SW 1271 (cell line): ENCODE measurements around the gene HEPACAM2.

ENCODE experiments used
- DNase-seq, 2 experiments: peaks; one replicate each; lab custom pipeline; 2025; lab: John Stamatoyannopoulos, UW

HEPACAM2 gene

DNA sequence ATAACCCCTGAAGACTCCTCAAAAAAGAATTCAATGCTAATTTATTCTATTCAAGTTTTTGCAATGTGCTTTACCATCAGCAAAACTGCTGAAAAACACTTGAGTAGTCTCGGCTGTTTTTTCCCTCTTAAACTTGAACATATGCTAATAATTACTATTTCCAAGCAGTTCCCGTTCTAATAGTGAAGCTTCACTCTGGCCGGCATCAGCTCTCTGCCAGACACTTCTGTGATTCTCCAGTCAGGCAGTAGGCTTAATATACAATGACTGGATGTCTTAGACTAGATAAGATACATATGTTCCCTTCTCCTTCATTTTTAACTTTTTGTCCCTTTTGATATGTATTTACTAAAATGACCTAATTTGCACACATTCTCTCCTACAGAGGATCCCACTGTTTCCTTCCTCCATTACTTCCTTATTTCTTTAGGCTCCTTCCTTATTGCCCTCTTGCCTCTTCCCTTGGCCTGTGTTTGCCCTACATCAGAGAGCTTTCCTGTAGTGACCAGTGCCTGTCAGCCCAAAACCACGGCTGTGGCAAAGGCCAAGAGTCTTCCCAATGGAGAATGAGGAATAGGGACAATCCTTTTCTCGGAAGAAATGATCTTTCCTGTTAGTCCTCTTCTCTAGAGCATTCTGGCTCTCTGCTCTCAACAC, 23.5 kb downstream of the HEPACAM2 start:
- DNase-seq = no peak

DNA sequence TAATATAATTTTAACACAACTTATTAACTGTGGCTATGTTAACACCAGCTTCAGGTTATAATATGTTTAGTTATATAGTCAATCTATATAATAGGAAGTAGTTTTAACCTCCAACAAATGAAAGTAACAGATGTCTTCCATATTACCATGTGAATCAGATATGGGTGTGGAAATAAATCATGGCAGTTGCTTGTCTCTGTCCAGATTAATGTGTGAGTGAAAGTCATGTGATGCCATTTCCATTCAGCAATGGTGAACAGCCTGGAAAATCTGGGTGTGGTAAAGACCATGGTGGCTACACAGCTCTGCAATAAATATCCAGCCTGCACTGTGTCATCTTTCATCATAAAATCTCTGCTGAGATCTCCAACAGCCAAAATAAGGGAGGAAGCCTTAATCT, 27.8 kb downstream of the HEPACAM2 start:
- DNase-seq = no peak

DNA sequence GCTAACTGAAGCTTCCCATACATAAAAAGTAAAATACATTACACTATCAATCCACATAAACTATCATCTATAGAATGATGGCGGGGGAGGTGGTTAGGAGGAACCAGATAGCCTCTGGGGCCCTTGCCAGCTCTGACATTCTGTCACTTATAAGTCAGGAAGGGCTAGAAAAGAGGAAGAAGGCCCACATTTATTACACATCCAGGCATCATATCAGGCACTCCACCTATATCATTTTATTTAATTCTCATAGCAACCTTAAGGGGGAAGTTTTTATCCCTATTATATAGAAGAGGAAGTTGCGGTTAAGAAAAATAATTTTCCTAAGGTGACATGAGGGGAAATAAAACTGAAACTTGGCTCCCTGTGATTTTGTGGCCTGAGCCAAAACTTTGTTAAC, 29.9 kb downstream of the HEPACAM2 start:
- DNase-seq = no peak

DNA sequence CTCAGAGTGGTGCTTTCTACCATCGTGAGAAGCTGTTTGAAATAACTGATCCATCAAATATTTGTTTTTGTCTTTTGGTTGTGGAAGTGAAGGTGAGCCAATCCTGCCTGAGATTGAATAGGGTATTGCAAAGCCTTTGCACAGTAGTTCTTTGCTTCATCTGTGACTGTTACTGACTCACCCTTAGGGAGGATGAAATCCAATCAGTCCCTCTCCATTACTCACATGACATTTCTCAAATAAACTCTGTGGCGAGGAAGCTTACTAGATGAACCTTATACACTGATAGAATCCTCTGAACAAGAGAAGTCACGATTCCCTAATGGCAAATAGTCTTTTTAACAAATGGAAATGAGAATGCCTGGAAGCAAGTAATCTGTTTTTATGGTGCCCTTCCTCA, 31.9 kb downstream of the HEPACAM2 start:
- DNase-seq = no peak

DNA sequence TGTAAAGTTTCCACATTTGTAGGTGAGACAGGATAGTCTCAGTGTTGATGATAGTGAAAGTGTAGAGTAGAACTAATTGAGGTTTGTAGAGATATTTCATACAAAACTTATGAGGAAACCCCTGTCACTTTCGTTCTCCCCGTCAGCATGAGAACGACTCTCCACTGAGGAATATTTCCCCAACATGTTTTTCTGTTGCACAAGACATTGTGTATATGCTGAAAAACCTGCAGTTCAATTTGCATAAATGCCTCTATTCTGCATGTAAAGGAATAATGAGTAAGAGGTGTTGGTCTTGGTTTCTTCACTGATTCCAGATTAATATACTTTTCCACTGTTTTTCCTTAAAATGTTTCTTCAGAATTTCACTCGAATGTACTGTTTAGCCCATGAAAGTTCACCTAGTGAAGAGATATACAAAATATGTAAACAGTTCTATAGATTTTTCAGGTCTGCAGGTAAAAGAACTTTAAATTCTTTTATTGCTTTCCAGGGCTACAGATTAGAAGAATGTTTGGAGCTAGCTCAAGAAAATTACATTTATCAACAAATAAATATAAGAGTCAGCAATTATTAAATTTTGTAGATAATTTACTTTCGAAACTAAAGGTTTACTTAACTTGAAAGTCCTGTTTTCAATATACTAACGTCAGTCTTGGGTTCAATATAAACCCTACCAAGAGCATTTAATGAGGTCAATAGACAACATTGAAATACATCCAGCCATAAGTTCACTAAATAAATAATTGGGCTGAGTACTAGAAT, 37.2 kb downstream of the HEPACAM2 start:
- DNase-seq = no peak

DNA sequence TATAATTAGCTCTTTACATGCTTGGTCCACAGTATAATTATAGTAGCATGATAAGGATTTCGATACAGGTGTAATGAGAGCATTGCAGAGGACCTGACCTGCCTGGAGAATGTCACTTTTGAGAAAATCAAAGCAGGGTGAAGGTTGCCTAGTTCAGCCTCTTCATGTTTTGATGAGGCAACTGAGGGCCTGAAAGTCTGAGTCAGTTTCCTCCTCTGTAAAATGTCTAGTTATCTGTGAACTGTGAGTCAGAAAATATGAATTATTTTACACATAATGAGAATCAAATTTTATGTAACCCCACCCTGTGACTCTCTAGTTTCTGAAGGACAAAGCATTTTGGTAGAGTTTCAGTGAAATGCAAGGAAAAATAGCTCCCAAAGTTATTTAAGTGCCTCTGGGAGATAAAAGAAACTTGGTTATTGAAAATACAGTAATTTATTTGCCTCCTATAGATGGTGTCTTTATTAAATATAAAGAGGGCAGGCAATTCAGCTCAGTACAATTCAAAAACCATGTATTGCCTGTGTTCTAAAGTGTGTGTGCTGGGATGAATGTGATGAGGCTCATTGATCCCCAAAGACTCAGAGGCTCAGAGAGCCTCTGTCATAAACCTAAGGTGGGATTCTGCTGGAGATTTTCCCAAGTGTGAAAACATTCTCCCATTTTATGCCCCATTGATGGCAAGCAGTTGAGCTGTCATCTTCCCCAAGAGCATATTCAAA, 40.8 kb downstream of the HEPACAM2 start:
- DNase-seq = no peak

DNA sequence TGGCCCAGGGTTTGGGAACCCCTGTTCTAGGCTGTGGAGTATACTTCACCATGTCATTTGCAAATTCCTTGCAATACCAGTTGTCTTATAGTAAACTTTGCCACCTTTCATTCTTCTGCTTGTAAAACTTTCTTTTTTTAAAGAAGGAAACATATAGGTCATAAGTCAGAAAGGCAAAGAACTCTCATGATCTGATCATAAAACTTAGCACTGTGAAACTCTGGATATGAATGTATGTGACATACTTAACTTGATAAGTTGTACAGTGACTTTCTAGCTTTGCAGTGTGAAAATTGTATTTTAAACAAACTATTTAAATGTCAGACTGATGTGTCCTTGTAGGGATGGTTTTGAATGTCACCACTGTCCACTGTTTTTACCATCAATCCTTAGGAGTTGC, 47.1 kb downstream of the HEPACAM2 start:
- DNase-seq = no peak

DNA sequence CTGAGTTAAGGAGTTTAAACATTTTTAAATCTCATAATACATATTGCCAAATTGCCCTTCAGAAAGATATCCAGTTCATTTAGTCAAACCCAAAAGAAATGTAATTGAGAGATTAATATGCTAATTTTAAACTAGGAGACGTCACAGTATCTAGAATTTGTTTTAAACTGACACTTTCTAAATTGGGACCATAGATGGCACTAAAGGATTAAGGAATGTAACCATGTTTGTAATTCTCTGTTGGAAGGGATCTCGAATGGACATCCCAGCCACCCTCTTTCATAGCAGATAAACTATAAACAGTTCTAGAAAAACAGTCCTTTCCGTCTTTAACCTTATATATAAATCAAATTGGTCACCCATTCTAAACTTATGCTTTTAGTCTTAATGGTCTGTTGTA, 48.1 kb downstream of the HEPACAM2 start:
- peak in 1 of 2 experiments; percentile 11 for DNase-seq

DNA sequence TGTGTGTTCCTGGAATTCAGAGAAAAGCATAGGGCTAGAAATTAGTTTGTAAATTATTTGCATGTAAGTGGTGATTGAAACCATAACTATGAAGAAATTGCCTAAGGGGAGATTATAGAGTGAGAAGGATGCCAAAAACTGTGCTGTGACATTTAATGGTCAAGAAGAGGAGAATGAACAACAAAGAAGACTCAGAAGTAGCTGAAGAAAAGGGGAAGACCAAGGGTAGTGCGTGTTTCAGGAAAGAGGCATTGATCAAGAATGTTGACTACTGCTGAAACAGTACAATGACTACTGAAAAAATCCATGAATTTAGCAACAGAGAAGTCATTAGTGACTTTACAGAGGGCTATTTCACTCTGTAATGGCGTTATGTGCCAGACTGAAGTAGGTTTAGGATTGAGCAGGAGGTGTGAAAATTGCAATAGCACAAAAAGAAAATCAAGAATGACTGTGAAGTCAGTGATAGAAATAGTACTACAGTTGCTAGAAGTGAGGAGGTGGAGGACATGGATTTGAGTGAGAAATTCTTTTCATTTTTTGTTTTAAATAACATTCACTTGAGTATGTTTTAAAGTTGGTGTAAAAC, 49.2 kb downstream of the HEPACAM2 start:
- no peak for DNase-seq

DNA sequence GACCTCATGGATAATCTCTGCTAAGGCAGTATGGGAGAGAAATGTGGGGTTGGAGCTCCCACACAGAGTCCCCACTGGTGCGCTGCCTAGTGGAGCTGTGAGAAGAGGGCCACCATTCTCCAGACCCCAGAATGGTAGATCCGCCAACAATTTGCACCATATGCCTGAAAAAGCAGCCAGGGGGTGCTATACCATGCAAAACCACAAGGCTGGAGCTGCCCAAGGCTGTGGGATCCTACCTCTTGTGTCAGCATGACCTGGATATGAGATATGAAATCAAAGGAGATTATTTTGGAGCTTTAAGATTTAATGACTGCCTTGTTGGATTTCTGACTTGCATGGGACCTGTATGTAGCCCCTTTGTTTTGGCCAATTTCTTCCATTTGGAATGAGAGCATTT, 51.0 kb downstream of the HEPACAM2 start:
- DNase-seq = no peak

DNA sequence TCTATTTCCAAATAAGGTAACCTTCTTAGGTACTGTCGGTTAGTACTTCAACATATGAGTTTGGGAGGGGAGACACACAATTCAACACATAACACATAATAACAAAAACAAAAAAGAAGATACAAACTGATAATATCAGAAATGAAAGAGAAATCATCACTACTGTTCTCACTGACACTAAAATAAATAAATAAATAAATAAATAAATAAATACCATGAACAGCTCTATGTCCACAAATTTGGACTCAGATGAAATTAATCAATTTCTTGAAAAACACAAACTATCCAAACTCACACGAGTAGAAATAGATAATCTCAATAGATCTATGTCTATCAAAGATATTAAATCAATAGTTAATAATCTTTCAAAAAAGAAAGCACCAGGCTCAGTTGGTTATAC, 53.6 kb downstream of the HEPACAM2 start:
- DNase-seq = no peak

DNA sequence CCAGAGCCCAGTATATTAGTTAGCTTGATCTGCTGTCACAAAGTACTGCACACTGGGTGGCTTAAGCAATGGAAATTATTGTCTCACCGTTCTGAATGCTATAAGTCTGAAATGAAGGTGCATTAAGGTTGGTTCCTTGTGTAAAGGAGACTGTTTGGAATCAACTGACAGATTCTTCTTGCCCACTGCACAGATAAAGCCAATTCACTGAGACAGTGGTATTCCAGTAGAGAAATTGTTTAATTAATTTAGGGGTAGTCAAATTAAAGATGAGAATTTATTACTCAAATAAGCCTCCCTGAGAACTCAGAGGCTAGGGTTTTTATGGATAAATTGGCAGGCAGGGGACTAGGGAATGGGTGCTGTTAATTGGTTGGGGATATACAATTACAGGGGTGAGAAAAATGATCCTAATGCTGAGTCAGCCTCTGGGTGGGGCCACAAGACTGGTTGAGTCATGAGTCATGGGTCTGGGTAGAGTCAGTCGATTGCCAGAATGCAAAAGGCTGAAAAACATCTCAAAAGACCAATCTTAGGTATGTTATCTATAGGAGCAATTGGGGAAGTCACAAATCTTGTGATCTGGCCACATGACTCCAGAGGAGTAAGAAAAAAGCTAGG, 54.6 kb downstream of the HEPACAM2 start:
- no peak for DNase-seq

DNA sequence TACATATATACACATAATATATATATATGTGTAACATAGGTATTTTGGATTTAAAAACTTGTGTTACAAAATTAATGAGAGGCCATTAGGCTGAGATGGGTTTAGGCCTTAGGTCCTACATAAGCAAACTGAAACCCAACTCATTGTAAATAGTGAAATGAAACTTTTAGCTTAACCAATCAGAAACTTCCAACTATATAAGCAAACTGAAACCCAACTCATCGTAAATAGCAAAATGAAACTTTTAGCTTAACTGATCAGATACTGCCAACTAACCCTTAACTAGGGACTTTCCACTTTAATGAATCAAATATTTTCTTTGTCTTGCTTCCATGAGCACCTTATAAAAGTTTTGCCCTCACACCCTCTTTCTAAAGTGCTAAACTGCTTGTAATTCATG, 60.8 kb downstream of the HEPACAM2 start:
- no peak for DNase-seq

DNA sequence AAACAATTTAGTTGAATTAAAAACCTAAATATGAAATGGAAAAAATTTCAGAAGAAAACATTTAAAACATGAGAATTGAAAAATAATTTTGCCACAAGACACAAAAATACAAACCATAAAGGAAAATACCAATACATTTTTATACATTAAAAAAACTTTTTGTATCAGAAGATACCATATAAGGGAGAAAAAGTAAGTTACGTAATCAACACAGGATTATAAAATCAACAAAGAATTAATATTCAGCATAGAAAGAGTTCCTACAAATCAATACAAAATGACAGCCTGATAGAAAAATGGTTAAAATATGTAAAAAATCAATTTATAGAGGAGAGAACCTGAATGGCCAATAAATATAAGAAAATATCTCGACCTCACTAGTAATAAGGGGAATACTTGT, 61.5 kb downstream of the HEPACAM2 start:
- no peak for DNase-seq

DNA sequence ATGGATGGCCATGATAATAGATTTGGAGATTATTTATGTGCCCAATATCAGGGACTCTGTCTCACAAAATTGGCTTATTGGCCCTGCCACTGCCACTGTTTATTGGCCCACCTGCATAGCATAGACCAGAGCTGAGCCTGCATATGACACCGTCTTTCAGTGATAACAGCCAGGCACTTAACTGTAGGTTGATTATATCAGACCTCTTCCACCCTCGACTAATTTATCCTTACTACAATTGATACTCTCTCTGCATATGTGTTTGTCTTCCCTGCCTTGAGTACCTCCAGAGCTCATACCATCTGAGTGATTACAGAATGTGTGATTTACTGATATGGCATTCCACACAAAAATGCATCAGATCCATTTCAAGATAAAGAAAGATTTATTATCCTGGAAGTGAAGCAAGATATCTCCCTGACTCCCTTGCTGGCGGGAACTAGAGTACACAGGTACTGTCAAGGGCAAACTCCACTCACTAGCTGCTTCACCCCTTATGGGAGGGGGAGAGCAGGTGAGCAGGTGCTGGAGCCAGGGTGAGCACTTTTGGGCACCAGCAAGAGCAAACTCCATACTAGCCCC, 65.0 kb downstream of the HEPACAM2 start:
- DNase-seq = no peak

DNA sequence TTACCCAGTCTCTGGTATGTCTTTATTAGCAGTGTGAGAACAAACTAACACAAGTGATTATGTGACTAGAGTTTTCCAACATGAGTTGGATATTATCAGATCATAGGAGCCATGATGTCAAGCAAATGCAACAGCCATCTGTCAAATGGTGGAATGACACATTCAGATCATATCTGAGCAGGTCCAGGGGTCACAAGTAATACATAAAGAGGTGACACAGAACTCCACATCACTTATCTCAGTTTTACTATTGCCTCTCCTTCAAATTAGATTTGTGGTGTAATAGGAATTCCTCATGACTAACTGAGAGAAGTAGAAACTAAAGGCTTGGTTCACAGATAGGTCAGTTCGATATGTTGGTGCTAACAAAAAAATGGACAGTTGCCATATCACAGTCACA, 65.9 kb downstream of the HEPACAM2 start:
- DNase-seq = no peak

DNA sequence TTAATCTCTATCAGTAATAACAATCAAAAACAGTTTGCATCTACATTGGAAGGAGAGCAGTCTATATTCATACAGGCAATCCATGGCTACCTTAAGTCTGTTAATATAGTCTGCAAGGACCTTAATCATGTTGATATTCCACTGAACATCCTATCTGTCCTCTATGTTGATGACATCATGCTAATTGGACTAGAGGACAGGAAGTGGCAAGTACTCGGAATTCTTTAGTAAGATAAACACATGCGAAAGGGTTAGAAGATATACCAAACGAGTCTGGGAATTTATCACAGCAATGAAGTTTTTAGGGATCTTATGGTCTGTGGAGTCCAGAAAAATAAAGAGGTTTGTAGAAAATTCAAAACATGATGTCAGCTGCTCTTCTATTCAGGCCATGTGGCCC, 66.8 kb downstream of the HEPACAM2 start:
- no peak for DNase-seq

DNA sequence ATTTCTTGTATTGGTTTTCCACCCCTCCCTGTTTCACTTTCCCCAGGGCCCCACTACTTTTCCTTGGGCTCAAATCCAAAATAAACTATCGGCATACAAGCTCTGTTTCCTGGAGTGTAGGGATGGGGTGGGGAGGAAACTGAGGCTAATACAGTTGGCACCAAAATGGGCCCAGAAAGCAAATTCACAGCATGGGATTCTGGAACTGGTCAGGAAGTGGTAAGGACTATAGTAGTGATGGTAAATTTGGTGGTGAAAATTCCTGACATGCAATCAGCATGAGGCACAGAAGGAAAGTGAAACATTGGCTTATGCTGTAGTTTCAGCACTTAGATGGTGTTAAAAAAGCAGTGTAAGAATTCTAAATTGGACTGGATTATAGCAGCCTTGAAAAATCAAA, 69.4 kb downstream of the HEPACAM2 start:
- DNase-seq = peak in 1 of 2 experiments; percentile 24

DNA sequence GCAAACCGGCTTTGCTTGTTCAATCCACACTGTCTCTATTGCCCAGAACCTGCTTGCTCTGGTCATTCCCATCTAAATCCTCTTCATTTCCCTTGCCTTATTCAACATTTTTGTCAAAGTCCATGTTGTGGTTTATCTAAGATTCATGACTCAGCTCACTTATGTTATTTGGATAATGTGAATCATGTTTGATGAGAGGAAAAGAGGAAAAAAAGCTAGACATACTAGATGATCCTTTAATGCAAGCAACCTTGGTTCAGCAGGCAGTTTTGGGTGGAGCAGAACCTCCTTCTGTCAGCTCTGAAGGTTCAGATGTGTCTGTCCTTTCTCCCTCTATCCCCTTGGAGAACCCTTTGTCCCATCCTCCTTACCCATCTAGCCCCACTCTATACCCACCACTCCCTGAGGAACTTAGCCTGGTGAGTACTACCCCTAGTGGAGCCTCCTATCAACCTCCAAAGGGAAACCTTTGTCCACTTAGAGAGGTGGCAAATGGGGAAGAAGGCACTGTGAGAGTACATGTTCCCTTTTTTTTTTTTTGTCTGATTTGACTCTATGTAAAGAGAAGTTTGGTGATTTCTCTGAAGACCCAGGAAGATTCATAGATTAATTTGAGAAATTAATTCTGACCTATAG, 76.0 kb downstream of the HEPACAM2 start:
- no peak for DNase-seq

DNA sequence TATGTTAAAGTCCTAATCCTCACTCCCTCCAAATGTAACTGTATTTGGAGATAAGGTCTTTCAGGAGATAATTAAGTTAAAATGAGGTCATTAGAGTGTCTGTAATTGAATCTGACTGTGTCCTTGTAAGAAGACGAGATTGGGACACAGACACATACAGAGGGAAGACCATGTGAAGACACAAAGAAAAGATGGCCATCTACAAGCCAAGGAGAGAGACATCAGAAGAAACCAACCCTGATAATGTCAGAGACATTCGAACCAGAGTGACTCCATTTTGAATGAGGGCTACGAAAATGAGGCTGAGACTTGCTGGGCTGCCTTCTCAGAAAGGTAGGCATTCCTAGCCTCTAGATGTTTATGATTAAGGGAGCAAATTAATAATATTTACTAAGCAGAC, 77.5 kb downstream of the HEPACAM2 start:
- DNase-seq = no peak

DNA sequence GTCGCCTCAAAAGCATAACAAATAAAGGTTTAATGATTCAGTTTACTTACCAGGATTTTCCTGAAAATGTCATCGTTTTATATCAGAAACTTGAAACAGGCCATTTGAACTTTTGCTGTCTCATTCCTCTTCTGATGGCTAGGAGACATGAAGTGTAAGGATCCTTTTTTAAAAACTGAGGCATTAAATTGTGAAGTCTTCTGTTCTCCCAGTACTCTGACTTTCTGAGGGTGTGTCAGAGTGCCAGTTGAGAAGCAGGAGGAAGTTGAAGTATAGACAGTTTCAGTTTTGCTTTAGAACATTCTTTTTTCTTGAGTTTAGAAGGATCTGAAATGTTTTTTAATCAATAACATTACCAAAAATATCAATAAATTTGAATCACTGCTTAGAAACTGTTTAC, 78.1 kb downstream of the HEPACAM2 start, which contains the start of gene SAMD9L:
Gene SAMD9L, minus strand, starts transcription at position 242 of the 400 bp plus-strand sequence. CDS start 12,414 bp downstream, outside the sequence.
- DNase-seq = no peak
